Prostate gland (tissue), 2 donors: ENCODE measurements around the gene PDE8B. TPM values are rescaled to one million over a fixed set of nuclear protein-coding genes. Genes with fewer than 3 reads are reported as not detected.

Experiments
- DNase-seq: peaks from one replicate; pipeline ENCODE4 v3.0.0-alpha.2; 2019; ENCODE audit warnings: low spot score
- H3K27ac ChIP-seq, 2 donors: fragments of 200-600 bp; sonication (generic); 2 replicates each; pipeline ENCODE4 v1.5.1; 2017 to 2019
- H3K27me3 ChIP-seq: fragments of 200-600 bp; sonication (generic); replicated peaks from 2 replicates; pipeline ENCODE4 v1.5.1; 2019; ENCODE audit not compliant: insufficient read depth
- H3K36me3 ChIP-seq, 2 donors: fragments of 200-600 bp; sonication (generic); 1 replicate in 1 of 2; 2 replicates in 1 of 2; pipeline versions ENCODE4 v1.5.1 to v1.8.1; 2017 to 2019
- H3K4me1 ChIP-seq: fragments of 200-600 bp; sonication (generic); replicated peaks from 2 replicates; pipeline ENCODE4 v1.5.1; 2019
- H3K4me3 ChIP-seq, 2 donors: fragments of 200-600 bp; sonication (generic); 2 replicates each; pipeline ENCODE4 v1.5.1; 2017 to 2019
- H3K9me3 ChIP-seq: fragments of 200-600 bp; sonication (generic); 2 replicates; pipeline ENCODE4 v1.5.1; 2017
- POLR2A ChIP-seq: fragments of 450-650 bp; IDR thresholded peaks from one replicate; pipeline ENCODE4 v1.6.1; 2016; ENCODE audit warnings: antibody characterized with exemption, mild to moderate bottlenecking
- POLR2AphosphoS5 ChIP-seq: sonication (generic); formaldehyde crosslinking; IDR thresholded peaks from one replicate; pipeline ENCODE4 v1.6.1; 2017; ENCODE audit warnings: antibody characterized with exemption
- WGBS: methylation state at CpG from one replicate; pipeline ENCODE4 v1.1.5; 2018; 5-methylcytosine and 5-hydroxymethylcytosine counted together
- intact Hi-C: fragments of 100-400 bp; cut with DNase I; formaldehyde crosslinking; loops from one replicate; pipeline ENCODE4 v1.14.2; 2022
- total RNA-seq, 2 donors: library from RNA; depleted of rRNA; stranded (reverse); fragments of >200 nt; gene quantifications; one replicate each; pipeline ENCODE4 v1.1.0, GENCODE V29; 2016
- TF ChIP-seq, protein P1 (sequence below), 4 experiments: fragments of 200-600 bp in 2 of 4; fragments of 450-650 bp in 2 of 4; sonication (generic) in 2 of 4; IDR thresholded peaks; 1 replicate in 3 of 4; 2 replicates in 1 of 4; pipeline ENCODE4 v1.5.1; 2016 to 2019; ENCODE audit warnings: antibody characterized with exemption in 4 of 4, mild to moderate bottlenecking in 2 of 4, moderate library complexity in 2 of 4

The PDE8B gene
- total RNA-seq, 2 donors from 2014 or later: 25.6 to 66.0 TPM

DNA sequence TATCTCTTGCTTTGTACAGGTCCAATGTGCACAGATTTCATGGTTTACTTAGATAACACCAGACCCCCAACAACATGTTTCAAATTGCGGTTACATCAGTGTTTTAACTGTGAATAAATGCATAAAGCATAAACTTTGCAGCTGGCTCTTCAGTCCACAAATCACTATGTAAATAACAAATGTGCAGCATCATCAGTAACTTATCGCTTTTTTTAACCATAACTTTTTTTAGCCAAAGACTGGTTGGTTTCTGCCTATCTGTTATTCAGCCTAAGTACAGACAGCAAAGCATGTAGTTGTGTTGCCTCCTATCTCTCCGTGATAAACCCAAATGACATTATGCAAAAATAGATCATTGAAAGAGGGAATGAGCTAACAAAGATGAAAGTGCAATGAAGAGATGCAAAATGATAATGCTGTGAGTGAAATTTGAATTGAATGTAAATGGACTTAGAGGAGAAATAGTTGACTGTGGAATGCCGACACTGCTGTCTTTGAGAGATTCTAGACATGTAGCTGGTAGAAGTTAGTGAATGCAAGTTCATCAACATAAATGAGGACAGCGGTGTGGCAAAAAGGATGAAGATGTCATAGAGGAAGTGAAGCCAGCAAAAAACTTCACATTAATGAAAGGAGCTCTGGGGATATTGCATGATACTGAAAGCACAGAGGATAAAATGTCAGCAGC lies 108.8 kb downstream of the PDE8B start:
- Histone ChIP-seq H3K27me3 (no peaks in the 10 kb centered on the region), H3K36me3 (no peaks in the 10 kb centered on the region), H3K9me3 (no peaks in the 10 kb centered on the region), H3K4me3 (no peak overlapping the region), H3K27ac (no peak overlapping the region), H3K4me1 (no peaks in the 10 kb centered on the region)
- TF ChIP-seq, protein P1, sequence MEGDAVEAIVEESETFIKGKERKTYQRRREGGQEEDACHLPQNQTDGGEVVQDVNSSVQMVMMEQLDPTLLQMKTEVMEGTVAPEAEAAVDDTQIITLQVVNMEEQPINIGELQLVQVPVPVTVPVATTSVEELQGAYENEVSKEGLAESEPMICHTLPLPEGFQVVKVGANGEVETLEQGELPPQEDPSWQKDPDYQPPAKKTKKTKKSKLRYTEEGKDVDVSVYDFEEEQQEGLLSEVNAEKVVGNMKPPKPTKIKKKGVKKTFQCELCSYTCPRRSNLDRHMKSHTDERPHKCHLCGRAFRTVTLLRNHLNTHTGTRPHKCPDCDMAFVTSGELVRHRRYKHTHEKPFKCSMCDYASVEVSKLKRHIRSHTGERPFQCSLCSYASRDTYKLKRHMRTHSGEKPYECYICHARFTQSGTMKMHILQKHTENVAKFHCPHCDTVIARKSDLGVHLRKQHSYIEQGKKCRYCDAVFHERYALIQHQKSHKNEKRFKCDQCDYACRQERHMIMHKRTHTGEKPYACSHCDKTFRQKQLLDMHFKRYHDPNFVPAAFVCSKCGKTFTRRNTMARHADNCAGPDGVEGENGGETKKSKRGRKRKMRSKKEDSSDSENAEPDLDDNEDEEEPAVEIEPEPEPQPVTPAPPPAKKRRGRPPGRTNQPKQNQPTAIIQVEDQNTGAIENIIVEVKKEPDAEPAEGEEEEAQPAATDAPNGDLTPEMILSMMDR (IDR thresholded peaks at IDR 0.05): no peak
- TF ChIP-seq POLR2AphosphoS5 (no peak), POLR2A (no peak)
- DNase-seq: no peak
- intact Hi-C loops: no loop called here
- WGBS: 87% methylated on average over 5 of the region's 5 CpGs

DNA sequence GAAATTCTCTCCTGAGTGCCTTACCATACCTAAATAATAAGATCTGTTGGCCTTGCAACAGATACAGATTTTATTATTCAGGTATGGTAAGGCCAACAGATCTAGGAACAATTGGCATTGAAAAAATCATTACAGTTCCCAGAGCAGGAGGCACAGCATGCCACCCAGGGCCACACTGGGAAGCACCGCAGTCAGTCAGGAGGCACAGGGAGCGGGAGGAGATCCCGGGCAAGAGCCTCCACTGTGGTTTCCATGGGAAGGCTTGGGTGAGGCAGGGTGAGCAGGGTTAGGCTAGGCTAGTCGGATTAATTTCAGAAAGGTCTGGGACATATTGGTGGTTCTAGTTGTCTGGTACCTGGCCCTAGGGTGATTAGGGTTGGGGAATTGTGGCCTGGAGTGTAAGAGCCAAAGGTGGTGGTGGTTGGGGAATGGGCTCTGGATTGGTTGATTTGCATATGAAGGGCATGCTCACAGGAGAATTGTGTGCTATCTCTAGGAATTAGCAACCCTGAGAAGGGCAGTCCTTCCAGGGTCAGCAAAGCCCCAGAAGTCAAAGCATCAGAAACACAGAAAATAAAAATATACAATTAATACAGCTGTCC lies 111.4 kb downstream of the PDE8B start:
- Histone ChIP-seq H3K9me3 (no peaks in the 10 kb centered on the region), H3K4me3 (no peak overlapping the region), H3K27ac (no peak overlapping the region), H3K4me1 (no peaks in the 10 kb centered on the region), H3K27me3 (no peaks in the 10 kb centered on the region), H3K36me3 (no peaks in the 10 kb centered on the region)
- intact Hi-C loops: no loop called here
- DNase-seq: no peak
- no peak for TF ChIP-seq POLR2AphosphoS5
- TF ChIP-seq, protein P1 (IDR thresholded peaks at IDR 0.05): no peak
- no peak for TF ChIP-seq POLR2A
- 91% methylated on average over 4 of the region's 4 CpGs for WGBS

GRCh38 chr5:77322406-77322805 lies 111.9 kb downstream of the PDE8B start:
- Histone ChIP-seq H3K36me3 (no peaks in the 10 kb centered on the region), H3K27ac (no peak overlapping the region), H3K4me1 (no peaks in the 10 kb centered on the region), H3K9me3 (no peaks in the 10 kb centered on the region), H3K27me3 (no peaks in the 10 kb centered on the region), H3K4me3 (no peak overlapping the region)
- intact Hi-C loops: no loop called here
- WGBS: 64% methylated on average over 4 of the region's 4 CpGs
- TF ChIP-seq, protein P1 (IDR thresholded peaks at IDR 0.05): no peak
- TF ChIP-seq POLR2A (no peak), POLR2AphosphoS5 (no peak)
- DNase-seq: no peak

DNA sequence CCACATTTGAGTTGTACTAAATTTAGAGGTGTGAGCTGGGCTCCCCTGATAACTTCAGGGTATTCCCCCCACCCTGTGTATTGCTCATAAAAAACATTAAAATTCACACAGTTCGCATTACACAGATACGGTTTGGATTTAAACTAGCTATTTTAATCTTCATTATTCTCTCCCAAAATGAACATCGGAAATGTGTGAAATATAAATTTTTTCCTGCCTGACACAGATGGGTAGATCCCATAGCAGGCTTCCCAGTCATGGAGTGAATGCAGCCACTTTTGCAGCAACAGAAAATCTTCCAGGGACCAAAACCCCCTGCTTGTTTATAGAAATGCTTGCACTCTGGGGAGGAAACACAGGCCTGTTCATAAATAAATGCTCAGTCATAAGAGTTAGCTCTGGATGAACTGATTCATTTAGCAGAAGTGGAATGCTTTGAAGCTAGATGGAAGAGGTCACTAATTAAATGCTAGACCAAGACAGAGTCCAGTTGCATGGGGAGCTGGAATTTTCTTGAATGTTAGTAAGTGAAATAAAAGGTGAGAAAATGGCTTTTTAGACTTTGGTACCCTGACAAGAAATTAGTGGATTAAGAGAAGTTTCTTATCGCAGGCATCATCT lies 115.6 kb downstream of the PDE8B start:
- no peaks in the 10 kb centered on the region for H3K9me3 ChIP-seq
- H3K27me3 ChIP-seq: no peaks in the 10 kb centered on the region
- 81% methylated on average over 4 of the region's 4 CpGs for WGBS
- H3K4me3 ChIP-seq: no peak overlapping the region
- H3K27ac ChIP-seq: no peak overlapping the region
- no peaks in the 10 kb centered on the region for H3K36me3 ChIP-seq
- no peaks in the 10 kb centered on the region for H3K4me1 ChIP-seq
- intact Hi-C loops: no loop called here
- no peak for DNase-seq
- TF ChIP-seq, protein P1 (IDR thresholded peaks at IDR 0.05): no peak
- TF ChIP-seq POLR2A: no peak
- no peak for TF ChIP-seq POLR2AphosphoS5
